Activated CD8-positive, alpha-beta T cell treated with anti-CD3 and anti-CD28 coated beads for 36 hours (primary cell): ENCODE results near the gene CD86. TPM values are rescaled to one million over a fixed set of nuclear protein-coding genes. Genes with fewer than 3 reads are reported as not detected.

Experiments
- ATAC-seq: fragments of 200-7000 bp; cut with Tn5 transposase; one replicate; pipeline ENCODE4 v1.10.0; 2021; ENCODE audit warnings: mild to moderate bottlenecking, moderate library complexity
- CTCF ChIA-PET: fragments of 350-600 bp; sonication (Branson Sonifier 250); formaldehyde crosslinking; loops from one replicate; lab custom pipeline; 2021; ENCODE audit warnings: antibody characterized with exemption; lab: Charles Lee
- POLR2A ChIA-PET: fragments of 350-600 bp; sonication (Branson Sonifier 250); formaldehyde crosslinking; loops from one replicate; lab custom pipeline; 2021; ENCODE audit warnings: antibody characterized with exemption; lab: Charles Lee
- DNase-seq: peaks from one replicate; pipeline ENCODE4 v3.0.0-alpha.2; 2020
- H3K27ac Mint-ChIP-seq: one replicate; pipeline ENCODE4 v1.8.0; 2021; ENCODE audit warnings: mild to moderate bottlenecking, mixed read lengths
- H3K27me3 Mint-ChIP-seq: one replicate; pipeline ENCODE4 v1.8.0; 2021; ENCODE audit warnings: mixed read lengths
- H3K36me3 Mint-ChIP-seq: one replicate; pipeline ENCODE4 v1.8.0; 2021; ENCODE audit warnings: low read depth, mixed read lengths
- H3K4me1 Mint-ChIP-seq: one replicate; pipeline ENCODE4 v1.8.0; 2021; ENCODE audit warnings: low read depth, mixed read lengths
- H3K4me3 Mint-ChIP-seq: one replicate; pipeline ENCODE4 v1.8.0; 2021; ENCODE audit warnings: mild to moderate bottlenecking, moderate library complexity, mixed read lengths
- H3K9me3 Mint-ChIP-seq: one replicate; pipeline ENCODE4 v1.8.0; 2021; ENCODE audit warnings: mixed read lengths
- intact Hi-C: fragments of 100-400 bp; cut with micrococcal nuclease; formaldehyde crosslinking; loops from one replicate; pipeline ENCODE4 v1.10.0; 2022
- total RNA-seq, 2 experiments: library from RNA; stranded (reverse); gene quantifications; one replicate each; pipeline ENCODE4 v1.2.3, GENCODE V29; 2021
- TF ChIP-seq, protein P1 (sequence below): fragments of 200-600 bp; IDR thresholded peaks from one replicate; pipeline ENCODE4 v1.8.0; 2022; ENCODE audit warnings: antibody characterized with exemption, mild to moderate bottlenecking

CD86 gene
- total RNA-seq, 2 experiments from 2014 or later: 0.43 to 0.52 TPM

DNA sequence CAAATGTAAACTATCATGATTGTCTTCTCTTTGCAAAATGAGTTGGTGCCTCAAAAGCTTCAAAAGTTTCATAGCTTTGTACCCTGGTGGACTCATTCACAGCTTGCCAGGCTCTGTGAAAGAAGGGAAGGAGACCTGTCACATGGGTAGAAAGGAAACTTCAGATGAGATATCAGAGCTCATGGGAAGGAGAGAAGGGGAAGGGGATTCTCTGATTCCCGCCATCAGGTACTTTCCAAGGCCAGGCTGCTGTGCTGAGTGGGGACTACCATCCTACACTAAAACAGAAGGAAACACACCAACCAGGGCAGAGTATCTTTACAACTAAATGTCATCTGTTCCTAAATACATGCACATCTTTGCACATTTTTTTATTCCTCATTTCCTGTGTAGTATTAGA lies 42.3 kb upstream of the CD86 start:
- ATAC-seq (no peak), DNase-seq (no peak)
- Mint-ChIP-seq H3K36me3 (no peaks in the 10 kb centered on the region), H3K9me3 (no peaks in the 10 kb centered on the region), H3K4me3 (no peak overlapping the region), H3K4me1 (no peaks in the 10 kb centered on the region), H3K27me3 (peaks cover 21% of the 10 kb centered on the region), H3K27ac (no peak overlapping the region)
- ChIA-PET CTCF (interaction anchor here (0.6 to 1.4 kb wide), 3 partner anchors 10 to 337 kb away, joined by 3 to 4 read pairs (median 3); no protein-coding TSS in a partner anchor), POLR2A (no interaction called here)
- TF ChIP-seq, protein P1, sequence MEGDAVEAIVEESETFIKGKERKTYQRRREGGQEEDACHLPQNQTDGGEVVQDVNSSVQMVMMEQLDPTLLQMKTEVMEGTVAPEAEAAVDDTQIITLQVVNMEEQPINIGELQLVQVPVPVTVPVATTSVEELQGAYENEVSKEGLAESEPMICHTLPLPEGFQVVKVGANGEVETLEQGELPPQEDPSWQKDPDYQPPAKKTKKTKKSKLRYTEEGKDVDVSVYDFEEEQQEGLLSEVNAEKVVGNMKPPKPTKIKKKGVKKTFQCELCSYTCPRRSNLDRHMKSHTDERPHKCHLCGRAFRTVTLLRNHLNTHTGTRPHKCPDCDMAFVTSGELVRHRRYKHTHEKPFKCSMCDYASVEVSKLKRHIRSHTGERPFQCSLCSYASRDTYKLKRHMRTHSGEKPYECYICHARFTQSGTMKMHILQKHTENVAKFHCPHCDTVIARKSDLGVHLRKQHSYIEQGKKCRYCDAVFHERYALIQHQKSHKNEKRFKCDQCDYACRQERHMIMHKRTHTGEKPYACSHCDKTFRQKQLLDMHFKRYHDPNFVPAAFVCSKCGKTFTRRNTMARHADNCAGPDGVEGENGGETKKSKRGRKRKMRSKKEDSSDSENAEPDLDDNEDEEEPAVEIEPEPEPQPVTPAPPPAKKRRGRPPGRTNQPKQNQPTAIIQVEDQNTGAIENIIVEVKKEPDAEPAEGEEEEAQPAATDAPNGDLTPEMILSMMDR: no peak
- intact Hi-C loops: no loop called here

DNA sequence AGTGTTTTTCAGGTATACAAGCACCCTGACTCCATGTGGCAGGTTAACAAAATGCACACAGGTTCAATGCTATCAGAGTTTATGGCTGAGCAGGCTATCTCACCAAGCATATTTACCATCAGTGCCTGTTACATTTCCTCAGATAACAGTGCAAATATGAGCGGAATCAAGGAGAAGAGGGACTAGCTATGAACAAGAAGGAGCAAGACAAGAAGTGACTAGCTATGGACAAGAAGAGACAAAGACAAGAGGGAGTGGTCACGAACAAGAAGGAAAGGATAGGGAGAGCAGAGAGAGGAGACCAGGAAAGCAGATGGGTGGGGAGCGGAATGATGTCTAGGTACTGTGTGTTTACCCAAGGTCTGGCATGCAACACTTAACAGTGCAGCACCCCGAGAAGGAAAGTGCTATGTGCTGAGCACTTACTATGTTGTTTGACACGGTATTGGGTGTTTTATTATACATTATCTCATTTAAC lies 41.7 kb upstream of the CD86 start:
- peaks cover 24% of the 10 kb centered on the region for H3K27me3 Mint-ChIP-seq
- no peak overlapping the region for H3K27ac Mint-ChIP-seq
- no peak overlapping the region for H3K4me3 Mint-ChIP-seq
- TF ChIP-seq, protein P1: no peak
- H3K4me1 Mint-ChIP-seq: no peaks in the 10 kb centered on the region
- ATAC-seq: no peak
- intact Hi-C loops: no loop called here
- ChIA-PET POLR2A (interaction anchor here (1.0 kb wide), 1 partner anchor 13 kb away, joined by 3 read pairs; no protein-coding TSS in a partner anchor), CTCF (no interaction called here)
- no peaks in the 10 kb centered on the region for H3K36me3 Mint-ChIP-seq
- no peaks in the 10 kb centered on the region for H3K9me3 Mint-ChIP-seq
- no peak for DNase-seq

DNA sequence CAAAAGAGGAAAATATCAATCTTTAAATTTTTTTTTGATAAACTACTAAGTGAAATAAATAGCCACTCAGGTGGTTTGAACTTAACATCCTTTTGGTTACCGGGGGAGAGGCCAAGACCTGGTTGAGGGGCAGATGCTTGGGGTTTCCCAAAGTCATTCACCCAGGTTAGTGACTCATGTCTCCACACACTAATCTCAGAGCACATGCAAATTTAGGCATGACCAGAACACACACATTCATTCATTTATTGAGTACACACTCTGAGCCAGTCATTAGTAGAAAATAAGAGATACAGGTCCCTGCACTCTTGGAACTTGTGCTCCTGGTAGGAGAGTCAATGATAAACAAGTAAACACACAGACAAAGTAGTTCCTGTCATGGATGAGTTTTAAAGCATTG lies 40.4 kb upstream of the CD86 start:
- TF ChIP-seq, protein P1: no peak
- Mint-ChIP-seq H3K27ac (no peak overlapping the region), H3K27me3 (peaks cover 34% of the 10 kb centered on the region), H3K9me3 (no peaks in the 10 kb centered on the region), H3K4me1 (no peaks in the 10 kb centered on the region), H3K36me3 (no peaks in the 10 kb centered on the region), H3K4me3 (no peak overlapping the region)
- ChIA-PET POLR2A (no interaction called here), CTCF (no interaction called here)
- intact Hi-C loops: no loop called here
- peak; percentile 50 for DNase-seq
- ATAC-seq: peak; percentile 95

DNA sequence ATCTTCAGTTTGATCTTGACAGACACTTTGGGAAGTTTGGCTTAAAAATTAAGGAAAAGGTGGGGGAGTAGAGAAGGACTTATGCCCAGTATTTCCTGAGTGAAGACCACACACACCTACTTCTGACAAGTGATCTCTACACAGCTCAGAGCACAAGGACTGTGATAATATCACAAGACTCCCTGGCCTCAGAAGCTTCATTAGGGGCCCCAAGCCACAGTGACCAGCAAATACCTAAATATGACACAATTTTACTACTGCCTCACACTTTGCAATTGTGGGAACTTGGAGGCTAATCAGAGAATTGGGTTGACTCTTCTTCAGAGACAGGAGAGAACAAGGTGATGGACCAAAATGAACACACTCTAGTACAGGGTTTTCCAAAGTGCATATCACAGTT lies 35.7 kb upstream of the CD86 start:
- CTCF ChIA-PET: interaction anchor here (1.5 kb wide), 1 partner anchor 8 kb away, joined by 6 read pairs; no protein-coding TSS in a partner anchor
- no peak for DNase-seq
- Mint-ChIP-seq H3K4me3 (no peak overlapping the region), H3K36me3 (no peaks in the 10 kb centered on the region), H3K27ac (no peak overlapping the region), H3K27me3 (peaks cover 46% of the 10 kb centered on the region), H3K4me1 (no peaks in the 10 kb centered on the region), H3K9me3 (no peaks in the 10 kb centered on the region)
- TF ChIP-seq, protein P1: no peak
- POLR2A ChIA-PET: interaction anchor here (0.7 kb wide), 2 partner anchors 8 to 18 kb away, joined by 3 read pairs; no protein-coding TSS in a partner anchor
- ATAC-seq: no peak
- intact Hi-C loops: no loop called here

DNA sequence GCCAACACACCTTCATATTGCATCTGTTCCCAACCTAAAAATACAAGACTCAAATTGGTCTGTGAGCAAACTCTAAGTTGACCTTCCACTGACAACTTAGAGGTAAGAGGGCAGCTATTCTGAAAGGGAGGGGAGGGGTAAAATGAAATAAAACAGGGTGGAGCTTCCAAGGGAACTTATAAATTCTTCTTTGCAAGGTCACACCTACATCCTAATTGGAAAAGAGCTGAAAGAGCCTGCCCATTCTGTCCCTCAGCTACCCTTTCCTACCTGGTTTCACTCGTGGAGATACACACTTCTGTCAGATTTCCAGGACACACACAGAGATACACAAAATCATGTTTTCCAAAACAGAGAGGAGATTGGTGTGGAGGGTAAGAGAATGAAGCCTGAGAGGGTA lies 34.1 kb upstream of the CD86 start:
- H3K27ac Mint-ChIP-seq: no peak overlapping the region
- H3K9me3 Mint-ChIP-seq: no peaks in the 10 kb centered on the region
- POLR2A ChIA-PET: interaction anchor here (0.6 kb wide), 1 partner anchor 84 kb away, joined by 3 read pairs; no protein-coding TSS in a partner anchor
- TF ChIP-seq, protein P1: no peak
- CTCF ChIA-PET: interaction anchor here (1.5 kb wide), 1 partner anchor 10 kb away, joined by 6 read pairs; no protein-coding TSS in a partner anchor
- DNase-seq: no peak
- no peaks in the 10 kb centered on the region for H3K4me1 Mint-ChIP-seq
- no peak overlapping the region for H3K4me3 Mint-ChIP-seq
- ATAC-seq: no peak
- H3K36me3 Mint-ChIP-seq: no peaks in the 10 kb centered on the region
- intact Hi-C loops: no loop called here
- H3K27me3 Mint-ChIP-seq: peaks cover 40% of the 10 kb centered on the region
